Measurements from ENCODE around the gene SLC10A3. TPM values are rescaled to one million over a fixed set of nuclear protein-coding genes. Genes with fewer than 3 reads are reported as not detected.
"Not testable (repeated sequence)": the region's sequence is repeated elsewhere in the genome, so short reads cannot be mapped to it uniquely, and the experiment has no call there.

SLC10A3 gene
- total and polyA plus RNA-seq, 2 donors (not counting 1 experiment from before 2014, with no cell fraction given): 15.2 to 16.0 TPM

- no peak overlapping the region for H2AFZ ChIP-seq (ENCODE audit: low read length)
- no peaks in the 10 kb centered on the region for H3K9me3 ChIP-seq (ENCODE audit: control insufficient read depth, insufficient read depth, low read depth, low read length)
- no peaks in the 10 kb centered on the region for H3K79me2 ChIP-seq (ENCODE audit: control insufficient read depth, insufficient read depth, low read length)
- TF ChIP-seq EZH2 (IDR thresholded peaks at IDR 0.05; ENCODE audit: low read length, missing control alignments) (no peak), CTCF (conservative IDR thresholded peaks at IDR 0.05 in 1 of 2, IDR thresholded peaks at IDR 0.05 in 1 of 2; ENCODE audit: low read depth in 1 of 2, low read length in 2 of 2) (no peak)
- H3K27me3 ChIP-seq (ENCODE audit: control insufficient read depth, insufficient read depth, low read length): no peaks in the 10 kb centered on the region
- no peak overlapping the region for H3K4me3 ChIP-seq (replicated peaks in 1 of 4; ENCODE audit: control extremely low read depth in 1 of 4, insufficient read depth in 1 of 4, low read depth in 3 of 4, low read length in 4 of 4)
- no peaks in the 10 kb centered on the region for H3K36me3 ChIP-seq (ENCODE audit: control insufficient read depth, insufficient read depth, low read length)
- no peak for DNase-seq (ENCODE audit: low read depth in 2 of 2)
- H3K9ac ChIP-seq (ENCODE audit: insufficient read depth, low read length): no peak overlapping the region
- H3K27ac ChIP-seq (ENCODE audit: insufficient read depth, low read length): no peak overlapping the region
- H3K4me1 ChIP-seq (ENCODE audit: control insufficient read depth, extremely low read depth, insufficient read depth, low read length): peaks cover 3% of the 10 kb centered on the region
- no peak overlapping the region for H3K4me2 ChIP-seq (ENCODE audit: extremely low read depth, insufficient read depth, low read length)
- H4K20me1 ChIP-seq (ENCODE audit: control insufficient read depth, extremely low read depth, insufficient read depth, low read length): no peaks in the 10 kb centered on the region
Measured at GRCh38 chrX:154502098-154502497, 11.7 kb upstream of the SLC10A3 start.

GRCh38 chrX:154501423-154501822, 11.0 kb upstream of the SLC10A3 start:
- DNase-seq (ENCODE audit: low read depth in 2 of 2); H3K4me2 ChIP-seq (ENCODE audit: extremely low read depth, insufficient read depth, low read length); H4K20me1 ChIP-seq (ENCODE audit: control insufficient read depth, extremely low read depth, insufficient read depth, low read length); H3K4me1 ChIP-seq (ENCODE audit: control insufficient read depth, extremely low read depth, insufficient read depth, low read length); H3K36me3 ChIP-seq (ENCODE audit: control insufficient read depth, insufficient read depth, low read length); H3K27ac ChIP-seq (ENCODE audit: insufficient read depth, low read length); H2AFZ ChIP-seq (ENCODE audit: low read length); H3K27me3 ChIP-seq (ENCODE audit: control insufficient read depth, insufficient read depth, low read length); H3K79me2 ChIP-seq (ENCODE audit: control insufficient read depth, insufficient read depth, low read length); H3K9me3 ChIP-seq (ENCODE audit: control insufficient read depth, insufficient read depth, low read depth, low read length); H3K4me3 ChIP-seq (replicated peaks in 1 of 4; ENCODE audit: control extremely low read depth in 1 of 4, insufficient read depth in 1 of 4, low read depth in 3 of 4, low read length in 4 of 4); H3K9ac ChIP-seq (ENCODE audit: insufficient read depth, low read length): not testable (repeated sequence)

GRCh38 chrX:154496591-154497137, 6.2 kb upstream of the SLC10A3 start:
- not testable (repeated sequence) for H3K4me1 ChIP-seq (ENCODE audit: control insufficient read depth, extremely low read depth, insufficient read depth, low read length)

GRCh38 chrX:154495472-154495922, 5.1 kb upstream of the SLC10A3 start:
- H2AFZ ChIP-seq (ENCODE audit: low read length): no peak overlapping the region
- no peaks in the 10 kb centered on the region for H4K20me1 ChIP-seq (ENCODE audit: control insufficient read depth, extremely low read depth, insufficient read depth, low read length)
- no peaks in the 10 kb centered on the region for H3K79me2 ChIP-seq (ENCODE audit: control insufficient read depth, insufficient read depth, low read length)
- H3K4me2 ChIP-seq (ENCODE audit: extremely low read depth, insufficient read depth, low read length): no peak overlapping the region
- DNase-seq (ENCODE audit: low read depth in 2 of 2): no peak
- no peaks in the 10 kb centered on the region for H3K27me3 ChIP-seq (ENCODE audit: control insufficient read depth, insufficient read depth, low read length)
- H3K4me1 ChIP-seq (ENCODE audit: control insufficient read depth, extremely low read depth, insufficient read depth, low read length): no peaks in the 10 kb centered on the region
- H3K4me3 ChIP-seq (replicated peaks in 1 of 4; ENCODE audit: control extremely low read depth in 1 of 4, insufficient read depth in 1 of 4, low read depth in 3 of 4, low read length in 4 of 4): no peak overlapping the region
- no peak overlapping the region for H3K27ac ChIP-seq (ENCODE audit: insufficient read depth, low read length)
- no peak for TF ChIP-seq CTCF (conservative IDR thresholded peaks at IDR 0.05 in 1 of 2, IDR thresholded peaks at IDR 0.05 in 1 of 2; ENCODE audit: low read depth in 1 of 2, low read length in 2 of 2)
- TF ChIP-seq EZH2 (IDR thresholded peaks at IDR 0.05; ENCODE audit: low read length, missing control alignments): no peak
- H3K36me3 ChIP-seq (ENCODE audit: control insufficient read depth, insufficient read depth, low read length): no peaks in the 10 kb centered on the region
- no peaks in the 10 kb centered on the region for H3K9me3 ChIP-seq (ENCODE audit: control insufficient read depth, insufficient read depth, low read depth, low read length)
- H3K9ac ChIP-seq (ENCODE audit: insufficient read depth, low read length): no peak overlapping the region

More at GRCh38 chrX:154496591-154497137, 6.2 kb upstream of the SLC10A3 start:
- H3K36me3 ChIP-seq (ENCODE audit: control insufficient read depth, insufficient read depth, low read length); DNase-seq (ENCODE audit: low read depth in 2 of 2); H3K79me2 ChIP-seq (ENCODE audit: control insufficient read depth, insufficient read depth, low read length); H3K4me3 ChIP-seq (replicated peaks in 1 of 4; ENCODE audit: control extremely low read depth in 1 of 4, insufficient read depth in 1 of 4, low read depth in 3 of 4, low read length in 4 of 4); H3K4me2 ChIP-seq (ENCODE audit: extremely low read depth, insufficient read depth, low read length); H3K9ac ChIP-seq (ENCODE audit: insufficient read depth, low read length); H3K9me3 ChIP-seq (ENCODE audit: control insufficient read depth, insufficient read depth, low read depth, low read length); H4K20me1 ChIP-seq (ENCODE audit: control insufficient read depth, extremely low read depth, insufficient read depth, low read length); H3K27ac ChIP-seq (ENCODE audit: insufficient read depth, low read length); H3K27me3 ChIP-seq (ENCODE audit: control insufficient read depth, insufficient read depth, low read length); H2AFZ ChIP-seq (ENCODE audit: low read length): not testable (repeated sequence)
